ENCODE results near the gene ZNF516.

ZNF516 gene

GRCh38 chr18:76506974-76507764 lies 12.1 kb upstream of the ZNF516 start:
- no peak for DNase-seq (ENCODE audit: low spot score)

- no peak for DNase-seq (ENCODE audit: low spot score)
Observed at GRCh38 chr18:76506395-76506794, 11.4 kb upstream of the ZNF516 start.

GRCh38 chr18:76505614-76506013 lies 10.6 kb upstream of the ZNF516 start:
- DNase-seq (ENCODE audit: low spot score): no peak

- DNase-seq (ENCODE audit: low spot score): no peak
Observed at GRCh38 chr18:76504749-76505148, 9.7 kb upstream of the ZNF516 start.

- no peak for DNase-seq (ENCODE audit: low spot score)
Observed at GRCh38 chr18:76503649-76504386, 8.8 kb upstream of the ZNF516 start.

- DNase-seq (ENCODE audit: low spot score): no peak
Observed at GRCh38 chr18:76502551-76502950, 7.5 kb upstream of the ZNF516 start.

- no peak for DNase-seq (ENCODE audit: low spot score)
Observed at GRCh38 chr18:76499637-76500340, 4.7 kb upstream of the ZNF516 start.

- no peak for DNase-seq (ENCODE audit: low spot score)
Observed at GRCh38 chr18:76499021-76499420, 4.0 kb upstream of the ZNF516 start.

GRCh38 chr18:76498064-76498463 lies 3.0 kb upstream of the ZNF516 start:
- DNase-seq (ENCODE audit: low spot score): no peak

- DNase-seq (ENCODE audit: low spot score): no peak
Observed at GRCh38 chr18:76497021-76497420, 2.0 kb upstream of the ZNF516 start.

- DNase-seq (ENCODE audit: low spot score): peak; percentile 72
Observed at GRCh38 chr18:76496194-76496890, 1.3 kb upstream of the ZNF516 start.

GRCh38 chr18:76495435-76496193 lies 572 bp upstream of the ZNF516 start:
- DNase-seq (ENCODE audit: low spot score): peak; percentile 78

- peak; percentile 73 for DNase-seq (ENCODE audit: low spot score)
Observed at GRCh38 chr18:76494231-76495005, 624 bp downstream of the ZNF516 start.

GRCh38 chr18:76493213-76494161 lies 1.6 kb downstream of the ZNF516 start:
- DNase-seq (ENCODE audit: low spot score): peak; percentile 82

- peak; percentile 99 for DNase-seq (ENCODE audit: low spot score)
Observed at GRCh38 chr18:76492669-76493212, 2.3 kb downstream of the ZNF516 start.

GRCh38 chr18:76491776-76492668 lies 3.0 kb downstream of the ZNF516 start:
- DNase-seq (ENCODE audit: low spot score): peak; percentile 59

GRCh38 chr18:76491473-76491775 lies 3.6 kb downstream of the ZNF516 start:
- peak; percentile 89 for DNase-seq (ENCODE audit: low spot score)

Data from D341Med (cell line).